ENCODE data around the gene IL12RB2.

DNA sequence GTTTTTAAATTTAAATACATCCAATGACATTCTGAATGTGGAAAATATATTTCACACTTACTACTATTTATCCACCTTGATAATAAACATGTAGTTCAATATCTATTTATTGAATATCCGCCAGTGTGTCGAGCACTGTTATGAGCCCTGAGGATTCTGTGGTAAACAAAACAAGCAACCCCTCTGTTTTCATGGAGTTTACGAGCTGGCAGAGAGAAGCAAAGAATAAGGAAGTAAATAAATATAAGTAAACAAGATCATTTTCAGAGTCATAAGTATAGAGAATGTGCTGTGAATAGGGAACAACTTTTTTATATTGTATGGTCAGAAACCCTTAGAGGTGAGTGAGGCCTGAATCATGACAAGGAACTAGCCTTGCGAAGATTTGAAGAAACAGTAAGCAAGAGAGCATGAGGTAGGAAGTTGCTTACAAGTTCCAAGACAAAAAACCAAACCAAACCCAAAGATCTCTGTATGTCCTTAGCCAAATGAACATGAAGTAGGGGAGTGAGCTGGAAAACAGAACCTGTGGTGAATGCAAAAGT is 128.9 kb downstream of the IL12RB2 start:
- no peak for TF ChIP-seq CTCF (IDR thresholded peaks at IDR 0.05)
- TF ChIP-seq POLR2A (IDR thresholded peaks at IDR 0.05) = no peak

Measured in body of pancreas (tissue), 4 donors.